GM10847 (cell line): ENCODE data around the gene SHC3.

Experiments used
- POLR2A ChIP-seq: IDR thresholded peaks from 2 replicates; pipeline ENCODE4 v1.6.1; 2011; ENCODE audit not compliant: insufficient read length; ENCODE audit errors: extremely low read depth

Gene SHC3

DNA sequence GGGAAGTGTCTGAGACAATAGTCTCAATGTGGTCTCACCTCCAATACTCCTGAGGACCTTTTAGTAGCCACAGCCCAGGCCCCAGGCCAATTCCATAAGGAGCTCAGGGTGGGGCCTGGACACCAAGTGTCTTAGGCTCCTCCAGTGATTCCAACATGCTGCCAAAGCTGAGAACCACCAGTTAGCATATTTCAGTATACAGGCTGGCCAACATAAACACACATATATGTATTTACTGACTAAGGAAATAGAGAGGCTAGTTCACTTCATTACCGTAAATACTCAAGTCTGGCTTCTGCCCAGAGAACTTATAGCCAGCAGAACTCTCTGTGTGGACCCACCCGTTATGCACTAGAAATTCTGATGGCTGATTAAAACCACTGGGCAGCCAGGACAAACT is 163.3 kb downstream of the SHC3 start:
- no peak for TF ChIP-seq POLR2A

DNA sequence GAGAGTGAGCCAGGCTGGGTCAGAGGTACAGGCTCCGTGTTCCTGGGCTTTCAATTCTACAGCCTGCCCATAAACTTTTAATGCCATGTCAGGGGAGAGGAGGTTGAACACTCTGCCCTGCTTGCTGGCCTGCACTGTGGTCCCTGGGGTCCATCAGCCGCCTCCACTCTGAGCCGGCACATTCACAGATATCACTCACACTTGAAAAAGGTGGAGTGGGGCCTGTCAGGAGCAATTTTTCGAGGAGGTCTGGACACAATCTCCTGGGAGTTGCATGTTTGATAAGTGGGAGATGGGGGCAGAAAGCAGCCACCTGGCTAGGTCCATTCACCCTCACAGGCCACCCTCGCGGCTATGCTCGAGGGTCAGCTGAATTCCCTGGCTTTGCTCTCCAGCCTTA is 164.5 kb downstream of the SHC3 start:
- no peak for TF ChIP-seq POLR2A

DNA sequence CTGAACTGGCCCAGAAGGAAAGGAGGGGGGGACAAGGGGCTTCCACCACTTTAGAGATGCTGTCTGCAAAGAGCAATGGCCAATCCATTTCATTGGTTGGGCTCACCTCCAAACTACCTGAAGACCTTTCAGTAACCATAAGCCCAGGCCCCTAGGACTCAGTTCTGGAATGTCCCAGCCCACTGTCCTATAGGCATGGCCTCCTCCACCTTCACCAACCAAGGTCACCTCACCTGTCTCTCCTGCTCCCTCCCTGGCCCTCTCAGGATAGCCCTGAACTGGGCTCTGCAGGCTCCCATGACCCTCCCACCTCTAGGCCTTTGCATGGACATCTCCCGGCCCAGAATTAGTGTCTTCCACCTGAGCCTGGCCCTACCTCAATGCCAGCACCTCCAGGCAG is 165.0 kb downstream of the SHC3 start:
- TF ChIP-seq POLR2A, result no peak

DNA sequence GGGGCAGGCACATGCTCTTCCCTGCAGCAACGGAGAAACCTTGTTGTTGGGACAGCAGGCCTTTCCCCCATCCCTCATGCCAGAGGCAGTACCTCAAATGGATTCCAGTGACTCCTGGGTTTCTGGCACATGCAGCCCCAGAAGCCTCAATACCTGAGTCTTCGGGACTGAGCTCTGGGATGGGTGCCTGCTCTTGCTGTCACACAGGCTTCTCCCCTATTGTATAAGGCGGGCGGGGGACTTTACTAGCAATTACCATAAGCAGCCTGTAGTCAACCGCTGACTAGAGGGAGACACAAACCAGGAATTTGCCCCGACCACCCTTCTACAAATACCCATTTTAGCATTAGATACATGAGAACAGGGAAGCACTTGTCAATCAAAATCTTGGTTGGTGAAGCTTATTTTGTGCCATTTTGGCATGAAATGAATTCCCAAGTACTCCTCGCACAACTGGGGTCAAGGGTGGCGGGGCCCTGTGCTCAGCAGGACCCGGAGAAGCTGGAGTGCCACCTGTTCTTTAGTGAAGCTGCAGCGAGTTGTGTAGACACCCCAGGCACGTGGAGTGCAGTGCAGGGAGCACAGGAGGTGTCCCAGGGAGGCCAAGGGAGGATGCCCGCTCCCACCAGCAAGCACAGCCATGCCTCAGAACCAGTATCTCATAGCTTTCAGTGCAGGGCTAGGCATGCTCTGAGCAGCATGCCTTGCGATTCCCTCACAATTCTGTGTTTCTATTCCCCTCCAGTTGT is 166.2 kb downstream of the SHC3 start:
- TF ChIP-seq POLR2A, result no peak

DNA sequence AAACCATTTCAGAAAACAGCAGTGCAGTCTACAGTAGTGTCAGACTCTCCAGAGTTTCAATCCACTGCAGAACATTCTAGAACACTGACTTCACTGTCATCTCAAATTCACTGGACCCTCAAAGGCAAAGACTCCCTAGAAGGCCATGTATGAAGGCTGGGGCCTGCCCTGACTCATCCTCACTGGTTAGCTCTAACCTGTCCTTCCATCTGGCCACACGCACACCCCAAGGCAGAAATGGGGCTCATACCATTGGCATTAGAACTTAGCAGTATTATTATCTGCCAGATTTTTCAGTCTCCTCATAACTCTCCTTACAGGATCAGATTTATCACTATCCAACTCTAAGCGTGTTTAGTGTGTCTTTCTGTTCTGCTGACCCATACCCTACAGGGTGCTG is 166.9 kb downstream of the SHC3 start:
- TF ChIP-seq POLR2A, result no peak

DNA sequence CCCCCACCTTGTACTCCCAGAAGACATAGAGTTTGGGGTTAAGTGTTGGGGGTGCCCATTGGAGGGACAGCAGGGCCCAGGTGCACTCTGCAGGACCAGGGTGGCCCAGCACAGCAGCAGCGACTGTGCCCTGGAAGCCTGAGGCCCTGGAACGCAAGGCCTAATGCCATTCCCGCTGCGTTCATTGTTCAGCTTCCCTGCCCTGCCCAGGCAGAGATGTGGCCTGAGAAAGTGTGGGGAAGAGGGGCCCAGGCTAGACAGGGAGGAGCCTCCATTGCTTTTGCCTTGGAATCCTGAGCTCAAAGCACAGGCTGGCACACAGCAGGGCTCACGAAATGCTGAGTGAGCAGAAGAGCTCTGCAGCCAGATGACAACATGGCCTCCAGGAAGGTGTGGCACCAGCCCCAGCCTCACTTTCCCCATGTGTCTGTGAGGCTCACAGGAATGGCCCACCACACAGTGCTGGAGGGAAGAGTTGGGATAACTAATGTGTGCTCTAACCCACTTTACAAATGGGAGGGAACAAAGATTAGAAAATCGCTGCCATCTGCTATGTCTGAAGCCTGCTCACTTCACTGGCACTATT is 168.0 kb downstream of the SHC3 start:
- no peak for TF ChIP-seq POLR2A

DNA sequence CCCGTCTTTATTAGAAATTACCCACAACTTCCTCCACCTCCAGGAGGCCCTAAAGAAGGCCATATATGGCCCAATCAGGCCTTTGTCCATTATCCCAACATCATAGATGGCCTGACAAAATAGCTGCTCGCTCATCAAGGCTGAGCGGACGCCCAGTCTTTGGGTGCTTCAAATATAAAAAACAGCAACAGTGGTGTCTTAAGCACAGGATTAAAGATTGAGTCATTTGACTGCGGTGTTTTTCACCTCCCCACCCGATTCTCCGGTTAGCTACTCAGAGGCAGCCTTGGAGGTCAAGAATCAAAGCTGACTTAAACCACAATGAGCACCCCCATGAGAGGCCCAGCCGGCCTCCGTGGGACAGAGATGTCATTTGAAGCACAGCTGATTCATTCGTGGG is 168.6 kb downstream of the SHC3 start:
- no peak for TF ChIP-seq POLR2A

DNA sequence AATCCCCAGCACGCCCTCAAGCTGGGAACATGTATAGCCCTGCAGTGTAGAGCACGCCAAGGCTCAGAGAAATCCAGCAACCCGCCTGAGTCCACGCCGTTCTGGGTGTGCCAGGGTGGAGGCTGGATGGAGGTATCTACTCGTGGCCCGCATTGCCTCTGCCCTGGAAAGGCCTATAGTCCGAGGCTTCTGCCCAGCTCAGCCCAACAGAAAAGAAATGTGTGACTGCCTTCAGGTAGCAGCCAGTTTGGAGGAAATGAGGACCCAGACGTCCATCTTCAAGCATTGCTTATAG is 169.1 kb downstream of the SHC3 start:
- TF ChIP-seq POLR2A, result no peak

DNA sequence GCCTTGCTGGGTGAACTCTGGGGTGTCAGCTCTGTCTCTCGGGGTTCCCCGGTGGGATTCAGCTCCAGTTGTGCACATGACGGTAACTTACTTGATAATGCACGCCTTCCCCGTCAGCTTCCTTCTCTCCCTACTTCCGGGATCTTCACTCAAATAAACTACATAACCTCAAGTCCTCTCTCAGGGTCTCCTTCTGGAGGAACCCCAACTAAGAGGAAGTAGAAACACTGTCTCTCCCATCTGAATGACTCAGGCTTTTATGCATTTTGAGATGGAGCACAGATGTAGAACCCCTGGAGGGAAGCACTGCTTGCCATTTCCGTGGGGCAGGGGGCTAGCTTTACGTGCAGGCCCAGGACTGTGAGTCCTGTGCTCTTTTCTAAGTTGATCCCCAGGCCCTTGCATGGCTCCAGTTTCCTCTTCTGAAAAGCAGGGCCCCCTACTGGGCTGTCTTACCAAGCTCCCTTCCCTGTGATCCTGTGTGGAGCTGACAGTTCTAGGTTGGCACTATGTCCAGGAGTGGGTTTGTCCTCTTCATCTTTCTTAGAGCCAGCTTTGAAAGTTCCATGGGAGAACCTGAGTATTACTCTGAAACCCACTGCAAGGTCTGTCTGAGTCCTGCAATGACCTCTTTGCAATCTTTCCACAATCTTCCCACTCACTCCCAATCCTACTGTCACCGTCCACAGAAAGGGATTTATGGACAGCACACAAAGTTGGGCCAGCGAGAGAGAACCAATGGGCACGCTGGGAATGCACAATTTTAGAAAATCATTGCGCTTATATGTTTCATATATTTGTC is 169.7 kb downstream of the SHC3 start:
- TF ChIP-seq POLR2A, result no peak

DNA sequence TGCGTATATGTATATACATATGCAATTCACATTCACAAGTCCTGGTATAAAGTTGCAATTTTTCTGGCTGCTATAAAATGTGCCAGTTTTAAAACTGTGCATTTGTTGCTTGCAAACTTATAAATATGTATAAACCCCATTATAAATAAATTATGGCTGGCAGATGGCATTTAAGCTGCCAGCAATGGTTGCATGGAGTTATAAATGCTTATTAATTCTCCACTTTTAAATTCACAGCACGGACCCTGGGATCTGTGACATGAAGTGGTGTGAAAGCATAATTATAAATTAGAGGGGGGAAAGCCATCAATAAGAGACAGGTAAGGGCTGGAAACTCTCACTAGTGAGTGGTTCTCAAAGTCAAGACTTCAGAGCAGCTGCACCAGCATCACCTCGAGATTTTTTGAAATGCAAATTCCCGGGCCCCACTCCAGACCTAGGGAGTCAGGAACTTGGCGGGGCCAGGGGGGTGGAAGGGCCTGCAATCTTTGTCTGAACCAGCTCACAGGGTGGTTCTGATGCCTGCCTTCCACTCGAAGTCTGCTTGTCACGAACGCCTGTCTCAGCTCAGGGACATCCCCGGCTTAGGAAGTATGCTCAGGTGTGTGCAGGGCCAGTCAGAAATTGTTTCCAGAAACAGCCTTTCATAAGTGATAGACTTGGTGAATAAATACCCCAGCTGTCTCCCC is 170.4 kb downstream of the SHC3 start:
- TF ChIP-seq POLR2A, result no peak

DNA sequence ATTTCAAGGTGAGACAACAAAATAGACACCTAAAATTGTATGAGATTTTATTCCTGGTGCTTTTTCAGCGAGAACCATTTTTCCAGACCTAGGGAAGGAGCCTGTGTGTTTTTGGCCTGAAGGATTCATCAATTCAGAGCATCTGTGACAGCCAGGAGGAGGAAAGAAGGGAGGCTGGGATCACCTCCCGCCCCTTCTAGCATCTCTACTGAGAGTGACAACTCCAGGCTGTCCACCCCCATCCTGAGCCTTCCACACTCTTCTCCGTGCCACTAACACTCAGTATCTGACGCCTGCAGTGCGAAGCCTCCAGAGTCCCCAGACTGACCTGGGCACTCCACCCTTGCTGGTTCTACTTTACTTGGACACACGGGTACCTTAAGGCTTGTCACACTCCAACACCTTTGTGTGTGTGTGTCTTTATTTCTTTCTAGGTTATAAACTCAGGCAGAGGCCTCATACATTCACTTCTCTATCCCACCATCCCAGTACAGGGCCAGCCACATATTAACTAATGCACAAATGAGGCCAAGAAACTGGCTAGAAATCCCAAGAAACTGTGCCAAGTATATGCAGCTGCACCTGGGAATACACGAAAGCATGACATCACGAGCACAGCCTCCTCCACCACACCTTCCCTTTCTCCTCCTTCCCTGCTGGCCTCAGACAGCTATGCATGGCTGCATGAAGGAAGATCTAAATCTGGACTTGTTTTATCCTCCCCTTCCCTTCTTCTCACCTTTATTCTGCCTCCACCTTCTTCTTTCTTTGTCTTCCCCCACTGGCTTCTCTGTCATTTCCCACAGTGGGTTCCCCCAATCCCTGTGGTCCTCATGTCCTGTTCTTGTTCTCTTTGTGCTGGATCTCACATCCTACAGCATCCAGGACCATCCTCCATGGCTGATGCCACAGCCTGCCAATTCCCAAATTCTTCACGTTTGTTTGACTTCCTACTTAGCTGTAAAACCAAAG is 171.3 kb downstream of the SHC3 start:
- no peak for TF ChIP-seq POLR2A

DNA sequence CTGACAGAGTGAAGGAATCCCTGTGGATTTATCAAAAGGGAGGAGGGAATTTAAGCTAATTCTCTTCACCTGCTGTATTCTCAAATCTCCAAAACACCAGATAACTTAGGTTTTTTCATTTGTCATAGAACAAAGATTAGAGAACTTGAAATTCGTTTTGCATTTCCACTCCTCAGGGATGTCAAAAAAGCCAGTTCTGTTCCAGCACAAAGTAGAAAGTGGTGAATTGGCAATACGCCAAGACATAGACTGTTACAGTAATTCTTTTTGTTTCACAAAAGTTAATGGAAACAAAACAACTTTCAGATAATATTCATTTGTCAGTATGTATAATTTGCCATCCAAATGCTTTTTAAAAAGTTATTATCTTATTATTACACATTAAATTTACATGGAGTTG is 172.4 kb downstream of the SHC3 start:
- TF ChIP-seq POLR2A, result no peak

DNA sequence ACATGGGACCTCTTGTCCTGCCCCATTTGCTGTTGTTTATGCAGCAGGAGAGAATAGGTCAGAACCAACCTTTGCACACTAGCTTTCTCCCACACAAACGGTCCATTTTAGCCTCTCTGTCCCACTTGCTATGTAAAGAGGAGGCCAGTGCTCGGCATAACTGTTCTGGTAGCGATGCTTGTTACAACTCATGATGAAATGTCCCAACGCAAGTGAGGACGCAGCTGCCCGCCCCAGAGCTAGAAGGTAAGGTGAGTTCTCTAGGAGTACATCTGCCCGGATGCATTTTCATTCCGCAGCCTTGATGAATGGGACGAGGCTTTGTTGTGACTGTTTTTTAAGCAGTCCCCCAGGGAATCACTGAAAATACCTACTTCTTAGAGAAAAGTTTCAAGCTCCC is 173.3 kb downstream of the SHC3 start:
- no peak for TF ChIP-seq POLR2A

DNA sequence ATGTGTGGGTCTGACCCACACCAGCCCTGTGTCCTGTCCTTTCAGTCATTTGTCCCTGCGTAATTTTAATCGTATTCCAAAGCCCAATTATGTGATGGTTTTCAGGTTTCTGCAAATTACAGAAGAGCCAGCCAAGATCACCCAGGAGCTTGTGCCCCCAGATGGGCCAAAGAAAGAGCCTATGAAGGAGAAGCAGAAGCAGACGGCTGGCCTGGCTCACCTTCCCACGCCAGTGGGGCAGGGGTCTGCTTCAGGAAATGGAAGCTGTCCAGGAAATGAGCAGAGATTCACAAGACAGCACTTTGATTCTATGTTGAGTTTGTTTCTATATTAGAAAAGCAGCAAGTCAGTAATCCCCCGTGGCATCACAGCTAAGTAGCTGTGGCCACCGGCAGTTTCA is 175.6 kb downstream of the SHC3 start:
- TF ChIP-seq POLR2A, result no peak
